Lower lobe of right lung (tissue), 2 donors: ENCODE data around the gene TMEM169. TPM values are rescaled to one million over a fixed set of nuclear protein-coding genes. Genes with fewer than 3 reads are reported as not detected.
A peak's percentile ranks its signal among the peaks of the same experiment; 100 is the strongest.

Experiments used
- ATAC-seq, 2 donors: fragments of 200-7000 bp; cut with Tn5 transposase; one replicate each; pipeline ENCODE4 v1.9.1; 2020 to 2022; ENCODE audit warnings: mild to moderate bottlenecking in 2 of 2, moderate library complexity in 2 of 2
- DNase-seq: peaks from one replicate; pipeline ENCODE4 v3.0.0-alpha.2; 2020
- H3K27ac ChIP-seq: fragments of 200-600 bp; one replicate; pipeline ENCODE4 v1.8.0; 2022
- H3K27me3 ChIP-seq: fragments of 200-600 bp; one replicate; pipeline ENCODE4 v1.8.0; 2022; ENCODE audit warnings: low read depth
- H3K36me3 ChIP-seq: fragments of 200-600 bp; one replicate; pipeline ENCODE4 v1.8.0; 2022; ENCODE audit warnings: mild to moderate bottlenecking
- H3K4me1 ChIP-seq: fragments of 200-600 bp; one replicate; pipeline ENCODE4 v1.8.0; 2022
- H3K4me3 ChIP-seq: fragments of 200-600 bp; one replicate; pipeline ENCODE4 v1.8.0; 2022; ENCODE audit warnings: mild to moderate bottlenecking
- H3K9me3 ChIP-seq: fragments of 200-600 bp; one replicate; pipeline ENCODE4 v1.8.0; 2022
- CTCF ChIP-seq: fragments of 200-600 bp; IDR thresholded peaks from one replicate; pipeline ENCODE4 v1.8.0; 2022; ENCODE audit warnings: antibody characterized with exemption, mild to moderate bottlenecking
- intact Hi-C: fragments of 100-400 bp; cut with DNase I; formaldehyde crosslinking; loops from one replicate; pipeline ENCODE4 v1.11.0; 2022
- total RNA-seq: library from RNA; stranded (reverse); fragmentation: NEBNext Ultra II Directional; extraction: Animal tissue kit (Norgen Biotek cat#: 25700); gene quantifications from one replicate; pipeline ENCODE4 v1.2.1, GENCODE V29; 2021
- donor health status: DM: no; HTN: yes; CAD: no; lungs with severe emphysema.

Gene TMEM169
- total RNA-seq, 1 donor from 2014 or later, result 1.2 TPM

GRCh38 chr2:216119986-216120385, 38.3 kb downstream of the TMEM169 start:
- no peak for DNase-seq
- H3K27me3 ChIP-seq, result no peaks in the 10 kb centered on the region
- no peak overlapping the region for H3K4me3 ChIP-seq
- H3K9me3 ChIP-seq, result no peaks in the 10 kb centered on the region
- peaks cover 90% of the 10 kb centered on the region for H3K36me3 ChIP-seq
- H3K4me1 ChIP-seq, result peaks cover 9% of the 10 kb centered on the region
- no peak overlapping the region for H3K27ac ChIP-seq
- peak; percentile 53 to 79 for ATAC-seq
- no peak for TF ChIP-seq CTCF
- intact Hi-C loops, result no loop called here

GRCh38 chr2:216121255-216121654, 39.5 kb downstream of the TMEM169 start:
- Histone ChIP-seq H3K9me3 (no peaks in the 10 kb centered on the region), H3K27ac (no peak overlapping the region), H3K36me3 (peaks cover 100% of the 10 kb centered on the region), H3K27me3 (no peaks in the 10 kb centered on the region), H3K4me3 (no peak overlapping the region), H3K4me1 (no peaks in the 10 kb centered on the region)
- DNase-seq, result no peak
- TF ChIP-seq CTCF, result no peak
- intact Hi-C loops, result no loop called here
- ATAC-seq, result no peak

- ATAC-seq, result no peak
- Histone ChIP-seq H3K27ac (no peak overlapping the region), H3K27me3 (no peaks in the 10 kb centered on the region), H3K9me3 (no peaks in the 10 kb centered on the region), H3K36me3 (peaks cover 97% of the 10 kb centered on the region), H3K4me3 (no peak overlapping the region), H3K4me1 (no peaks in the 10 kb centered on the region)
- no peak for TF ChIP-seq CTCF
- intact Hi-C loops, result no loop called here
- DNase-seq, result no peak
Observed at GRCh38 chr2:216126943-216127342, 45.2 kb downstream of the TMEM169 start.

- peaks cover 97% of the 10 kb centered on the region for H3K36me3 ChIP-seq
- ATAC-seq (no peak), DNase-seq (no peak)
- intact Hi-C loops, result no loop called here
- H3K4me1 ChIP-seq, result peaks cover 3% of the 10 kb centered on the region
- H3K9me3 ChIP-seq, result no peaks in the 10 kb centered on the region
- H3K27me3 ChIP-seq, result no peaks in the 10 kb centered on the region
- no peak overlapping the region for H3K4me3 ChIP-seq
- no peak for TF ChIP-seq CTCF
- H3K27ac ChIP-seq, result no peak overlapping the region
Observed at GRCh38 chr2:216130346-216130971, 48.7 kb downstream of the TMEM169 start.

- H3K27ac ChIP-seq, result no peak overlapping the region
- H3K9me3 ChIP-seq, result no peaks in the 10 kb centered on the region
- no peaks in the 10 kb centered on the region for H3K27me3 ChIP-seq
- peak in 1 of 2 donors; percentile 40 for ATAC-seq
- H3K4me3 ChIP-seq, result no peak overlapping the region
- intact Hi-C loops, result no loop called here
- peaks cover 3% of the 10 kb centered on the region for H3K4me1 ChIP-seq
- peaks cover 97% of the 10 kb centered on the region for H3K36me3 ChIP-seq
- no peak for TF ChIP-seq CTCF
- no peak for DNase-seq
Observed at GRCh38 chr2:216131175-216131926, 49.6 kb downstream of the TMEM169 start.
